Left ventricle myocardium inferior (tissue), 1 donor: ENCODE results near the gene RASL11B. TPM values are rescaled to one million over a fixed set of nuclear protein-coding genes. Genes with fewer than 3 reads are reported as not detected.
A peak's percentile ranks its signal among the peaks of the same experiment; 100 is the strongest.

Experiments
- DNase-seq: peaks from one replicate; pipeline ENCODE4 v3.0.0-alpha.2; 2020
- H3K27ac ChIP-seq: fragments of 200-600 bp; replicated peaks from 2 replicates; pipeline ENCODE4 v1.8.0; 2021
- H3K27me3 ChIP-seq: fragments of 200-600 bp; 2 replicates; pipeline ENCODE4 v1.8.0; 2021; ENCODE audit warnings: low read depth
- H3K36me3 ChIP-seq: fragments of 200-600 bp; 2 replicates; pipeline ENCODE4 v1.8.0; 2021
- H3K4me1 ChIP-seq: fragments of 200-600 bp; 2 replicates; pipeline ENCODE4 v1.8.0; 2021
- H3K4me3 ChIP-seq: fragments of 200-600 bp; 2 replicates; pipeline ENCODE4 v1.8.0; 2021; ENCODE audit warnings: mild to moderate bottlenecking, moderate library complexity
- H3K9me3 ChIP-seq: fragments of 200-600 bp; replicated peaks from 2 replicates; pipeline ENCODE4 v1.8.0; 2021
- CTCF ChIP-seq: fragments of 200-600 bp; IDR thresholded peaks from 2 replicates; pipeline ENCODE4 v1.8.0; 2021; ENCODE audit warnings: antibody characterized with exemption, mild to moderate bottlenecking, borderline replicate concordance
- intact Hi-C: fragments of 100-400 bp; cut with micrococcal nuclease; formaldehyde crosslinking; loops from one replicate; pipeline ENCODE4 v1.11.0; 2022
- total RNA-seq: library from RNA; stranded (reverse); fragmentation: NEBNext Ultra II Directional; extraction: Animal tissue kit (Norgen Biotek cat#: 25700); gene quantifications from one replicate; pipeline ENCODE4 v1.2.1, GENCODE V29; 2021
- donor health status: DM: no; HTN: yes; CAD: no; lungs with severe emphysema.

Gene RASL11B
- total RNA-seq, 1 donor from 2014 or later = 8.7 TPM

- peak; percentile 26 for DNase-seq
- no peaks in the 10 kb centered on the region for H3K27me3 ChIP-seq
- peaks cover 63% of the 10 kb centered on the region for H3K4me1 ChIP-seq
- no peak for TF ChIP-seq CTCF
- intact Hi-C loops = no loop called here
- no peaks in the 10 kb centered on the region for H3K9me3 ChIP-seq
- H3K4me3 ChIP-seq = no peak overlapping the region
- peak overlapping the region; percentile 62 for H3K27ac ChIP-seq
- no peaks in the 10 kb centered on the region for H3K36me3 ChIP-seq
Observed at GRCh38 chr4:52841682-52842456, 20.2 kb upstream of the RASL11B start.

GRCh38 chr4:52842792-52843191 is 19.3 kb upstream of the RASL11B start:
- DNase-seq = no peak
- Histone ChIP-seq H3K27ac (peak overlapping the region; percentile 62), H3K36me3 (no peaks in the 10 kb centered on the region), H3K27me3 (no peaks in the 10 kb centered on the region), H3K9me3 (no peaks in the 10 kb centered on the region), H3K4me1 (peaks cover 68% of the 10 kb centered on the region), H3K4me3 (no peak overlapping the region)
- intact Hi-C loops = no loop called here
- TF ChIP-seq CTCF = no peak

GRCh38 chr4:52843351-52843750 is 18.8 kb upstream of the RASL11B start:
- H3K4me1 ChIP-seq = peaks cover 62% of the 10 kb centered on the region
- H3K27me3 ChIP-seq = no peaks in the 10 kb centered on the region
- no peak for TF ChIP-seq CTCF
- no peaks in the 10 kb centered on the region for H3K36me3 ChIP-seq
- no peak for DNase-seq
- intact Hi-C loops = no loop called here
- H3K4me3 ChIP-seq = no peak overlapping the region
- H3K9me3 ChIP-seq = no peaks in the 10 kb centered on the region
- H3K27ac ChIP-seq = peak overlapping the region; percentile 62

- no peak overlapping the region for H3K27ac ChIP-seq
- peaks cover 59% of the 10 kb centered on the region for H3K4me1 ChIP-seq
- no peaks in the 10 kb centered on the region for H3K27me3 ChIP-seq
- H3K9me3 ChIP-seq = no peaks in the 10 kb centered on the region
- no peaks in the 10 kb centered on the region for H3K36me3 ChIP-seq
- no peak for DNase-seq
- H3K4me3 ChIP-seq = no peak overlapping the region
- no peak for TF ChIP-seq CTCF
- intact Hi-C loops = no loop called here
Observed at GRCh38 chr4:52843958-52844357, 18.2 kb upstream of the RASL11B start.

- H3K4me3 ChIP-seq = no peak overlapping the region
- H3K27ac ChIP-seq = no peak overlapping the region
- no peak for TF ChIP-seq CTCF
Observed at GRCh38 chr4:52844596-52844995, 17.5 kb upstream of the RASL11B start.

More at GRCh38 chr4:52844596-52844995, 17.5 kb upstream of the RASL11B start:
- Histone ChIP-seq H3K27me3 (no peaks in the 10 kb centered on the region), H3K4me1 (peaks cover 59% of the 10 kb centered on the region), H3K9me3 (no peaks in the 10 kb centered on the region), H3K36me3 (no peaks in the 10 kb centered on the region)
- intact Hi-C loops = no loop called here
- DNase-seq = no peak
